Activated CD8-positive, alpha-beta T cell treated with anti-CD3 and anti-CD28 coated beads for 36 hours (primary cell): ENCODE data around the gene C2orf68. TPM values are rescaled to one million over a fixed set of nuclear protein-coding genes. Genes with fewer than 3 reads are reported as not detected.

Experiments
- ATAC-seq: fragments of 200-7000 bp; cut with Tn5 transposase; one replicate; pipeline ENCODE4 v1.10.0; 2021; ENCODE audit warnings: mild to moderate bottlenecking, moderate library complexity
- CTCF ChIA-PET: fragments of 350-600 bp; sonication (Branson Sonifier 250); formaldehyde crosslinking; loops from one replicate; lab custom pipeline; 2021; ENCODE audit warnings: antibody characterized with exemption; lab: Charles Lee
- POLR2A ChIA-PET: fragments of 350-600 bp; sonication (Branson Sonifier 250); formaldehyde crosslinking; loops from one replicate; lab custom pipeline; 2021; ENCODE audit warnings: antibody characterized with exemption; lab: Charles Lee
- DNase-seq: peaks from one replicate; pipeline ENCODE4 v3.0.0-alpha.2; 2020
- H3K27ac Mint-ChIP-seq: one replicate; pipeline ENCODE4 v1.8.0; 2021; ENCODE audit warnings: mild to moderate bottlenecking, mixed read lengths
- H3K27me3 Mint-ChIP-seq: one replicate; pipeline ENCODE4 v1.8.0; 2021; ENCODE audit warnings: mixed read lengths
- H3K36me3 Mint-ChIP-seq: one replicate; pipeline ENCODE4 v1.8.0; 2021; ENCODE audit warnings: low read depth, mixed read lengths
- H3K4me1 Mint-ChIP-seq: one replicate; pipeline ENCODE4 v1.8.0; 2021; ENCODE audit warnings: low read depth, mixed read lengths
- H3K4me3 Mint-ChIP-seq: one replicate; pipeline ENCODE4 v1.8.0; 2021; ENCODE audit warnings: mild to moderate bottlenecking, moderate library complexity, mixed read lengths
- H3K9me3 Mint-ChIP-seq: one replicate; pipeline ENCODE4 v1.8.0; 2021; ENCODE audit warnings: mixed read lengths
- CTCF ChIP-seq: fragments of 200-600 bp; IDR thresholded peaks from one replicate; pipeline ENCODE4 v1.8.0; 2022; ENCODE audit warnings: antibody characterized with exemption, mild to moderate bottlenecking
- intact Hi-C: fragments of 100-400 bp; cut with micrococcal nuclease; formaldehyde crosslinking; loops from one replicate; pipeline ENCODE4 v1.10.0; 2022
- total RNA-seq, 2 experiments: library from RNA; stranded (reverse); gene quantifications; one replicate each; pipeline ENCODE4 v1.2.3, GENCODE V29; 2021

C2orf68 gene
- total RNA-seq, 2 experiments from 2014 or later: 25.4 to 29.1 TPM

GRCh38 chr2:85590950-85591349 is 20.9 kb downstream of the C2orf68 start:
- DNase-seq (no peak), ATAC-seq (no peak)
- ChIA-PET POLR2A (interaction anchor here (1.1 to 2.5 kb wide), 4 partner anchors 13 to 52 kb away, joined by 3 to 10 read pairs (median 6); partner anchors contain the start of genes C2orf68, MAT2A and VAMP8), CTCF (interaction anchor here (0.7 to 2.0 kb wide), 3 partner anchors 8 to 39 kb away, joined by 3 to 6 read pairs (median 3); partner anchors contain the start of gene TMEM150A)
- Mint-ChIP-seq H3K27me3 (no peaks in the 10 kb centered on the region), H3K4me3 (no peak overlapping the region), H3K36me3 (peaks cover 4% of the 10 kb centered on the region), H3K9me3 (no peaks in the 10 kb centered on the region), H3K27ac (no peak overlapping the region), H3K4me1 (peaks cover 17% of the 10 kb centered on the region)
- no peak for TF ChIP-seq CTCF
- intact Hi-C loops: no loop called here

- CTCF ChIA-PET: interaction anchor here (1.2 to 2.0 kb wide), 2 partner anchors 13 kb away, joined by 3 to 6 read pairs; partner anchors contain the start of gene TMEM150A
- H3K9me3 Mint-ChIP-seq: no peaks in the 10 kb centered on the region
- intact Hi-C loops: no loop called here
- no peak for ATAC-seq
- POLR2A ChIA-PET: interaction anchor here (1.1 to 2.5 kb wide), 4 partner anchors 12 to 51 kb away, joined by 3 to 10 read pairs (median 6); partner anchors contain the start of genes C2orf68, MAT2A and VAMP8
- no peak for TF ChIP-seq CTCF
- no peak overlapping the region for H3K27ac Mint-ChIP-seq
- H3K27me3 Mint-ChIP-seq: no peaks in the 10 kb centered on the region
- H3K36me3 Mint-ChIP-seq: no peaks in the 10 kb centered on the region
- no peak for DNase-seq
- peaks cover 24% of the 10 kb centered on the region for H3K4me1 Mint-ChIP-seq
- H3K4me3 Mint-ChIP-seq: no peak overlapping the region
Measured at GRCh38 chr2:85589982-85590791, 21.7 kb downstream of the C2orf68 start.

DNA sequence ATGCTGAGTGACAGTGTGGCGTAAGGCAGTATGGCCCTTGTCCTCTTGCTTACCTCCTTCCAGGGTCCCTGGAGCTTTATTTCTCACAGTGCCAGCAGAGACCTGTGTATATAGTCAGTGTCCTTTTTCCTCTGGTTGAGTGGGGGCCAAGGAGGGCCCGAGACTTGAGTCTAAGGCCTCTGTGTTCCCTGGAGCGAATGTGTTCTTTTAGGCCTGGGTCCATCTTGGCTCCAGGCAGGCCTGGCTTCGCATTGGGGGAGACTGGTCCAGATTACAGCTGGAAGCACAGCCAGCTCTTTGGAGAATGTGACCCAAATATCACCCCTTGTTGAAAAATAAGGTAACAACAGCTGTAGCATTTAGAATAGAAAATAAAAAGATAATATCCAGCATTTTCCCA is 22.7 kb downstream of the C2orf68 start:
- intact Hi-C loops: no loop called here
- POLR2A ChIA-PET: interaction anchor here (2.9 kb wide), 1 partner anchor 10 kb away, joined by 12 read pairs; no protein-coding TSS in a partner anchor
- Mint-ChIP-seq H3K9me3 (no peaks in the 10 kb centered on the region), H3K27ac (no peak overlapping the region), H3K4me3 (no peak overlapping the region), H3K4me1 (peaks cover 24% of the 10 kb centered on the region), H3K36me3 (no peaks in the 10 kb centered on the region), H3K27me3 (no peaks in the 10 kb centered on the region)
- ATAC-seq (no peak), DNase-seq (no peak)
- TF ChIP-seq CTCF: no peak
- CTCF ChIA-PET: interaction anchor here (1.2 kb wide), 2 partner anchors 10 to 12 kb away, joined by 3 read pairs; no protein-coding TSS in a partner anchor

DNA sequence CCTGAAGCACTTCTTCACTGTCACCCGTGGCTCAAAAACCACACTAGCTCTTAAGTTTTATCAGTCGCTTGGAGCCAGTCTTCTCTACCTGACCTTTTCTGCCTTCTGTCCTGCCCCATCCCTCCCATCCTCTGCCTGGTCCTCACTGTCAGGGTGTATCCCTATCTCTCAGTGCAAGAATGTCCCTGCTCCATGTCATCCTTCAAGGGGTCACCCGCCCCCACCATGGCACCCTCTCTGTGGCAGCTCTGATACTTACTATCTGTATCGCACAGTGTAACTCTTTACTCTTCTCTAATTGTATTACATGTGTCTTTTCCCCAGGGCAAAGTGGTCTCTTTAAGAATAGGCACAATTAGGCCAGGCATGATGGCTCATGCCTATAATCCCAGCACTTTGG is 23.2 kb downstream of the C2orf68 start:
- H3K4me3 Mint-ChIP-seq: no peak overlapping the region

More for the DNA sequence above, 23.2 kb downstream of the C2orf68 start:
- no peak overlapping the region for H3K27ac Mint-ChIP-seq
- H3K27me3 Mint-ChIP-seq: no peaks in the 10 kb centered on the region
- ATAC-seq (no peak), DNase-seq (no peak)
- no peaks in the 10 kb centered on the region for H3K9me3 Mint-ChIP-seq
- no peak for TF ChIP-seq CTCF
- intact Hi-C loops: no loop called here
- peaks cover 25% of the 10 kb centered on the region for H3K4me1 Mint-ChIP-seq
- ChIA-PET POLR2A (interaction anchor here (1.5 to 2.9 kb wide), 2 partner anchors 11 to 14 kb away, joined by 5 to 12 read pairs; partner anchors contain the start of gene TMEM150A), CTCF (interaction anchor here (1.2 to 1.5 kb wide), 3 partner anchors 10 to 38 kb away, joined by 3 to 8 read pairs (median 4); no protein-coding TSS in a partner anchor)
- peaks cover under 1% of the 10 kb centered on the region for H3K36me3 Mint-ChIP-seq
